Suppressor macrophage treated with lipopolysaccharide for 1 hour (primary cell): ENCODE data around the gene TTLL10.

ENCODE experiments used
- DNase-seq, 3 donors: peaks; one replicate each; pipeline ENCODE4 v3.0.0-alpha.2; 2020 to 2022

TTLL10 gene

DNA sequence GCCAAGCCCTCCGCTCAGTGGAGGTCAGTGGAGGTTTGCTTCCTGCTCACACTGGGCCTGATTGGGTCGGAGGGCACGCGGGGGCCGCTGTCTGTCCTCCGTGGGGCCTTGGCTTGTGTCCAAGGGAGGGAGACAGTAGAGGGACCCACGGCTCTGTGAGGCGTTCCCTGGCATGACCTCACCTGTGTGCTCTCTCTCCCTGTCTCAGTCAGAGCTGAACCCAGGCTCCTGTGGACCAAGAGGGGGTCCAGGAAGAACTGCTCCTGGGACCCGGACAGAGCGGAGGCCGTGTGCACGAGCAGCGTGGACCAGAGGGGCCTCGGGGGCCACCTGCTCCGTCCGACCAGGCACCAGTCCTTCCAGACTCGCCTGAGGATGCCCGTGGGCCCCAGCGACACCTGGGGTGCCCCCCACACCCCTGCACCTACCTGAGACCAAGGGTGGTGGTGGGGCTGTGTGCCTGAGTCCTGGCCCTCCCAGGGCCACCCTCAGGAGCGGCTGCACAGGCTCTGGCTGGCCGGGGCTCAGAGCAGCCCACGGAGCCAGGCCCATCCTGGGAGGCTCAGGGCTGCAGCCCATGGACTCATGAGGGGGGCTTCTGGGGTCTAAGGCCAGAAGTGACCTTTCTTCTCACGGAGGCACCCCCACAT, 13.3 kb upstream of the TTLL10 start:
- DNase-seq = no peak

DNA sequence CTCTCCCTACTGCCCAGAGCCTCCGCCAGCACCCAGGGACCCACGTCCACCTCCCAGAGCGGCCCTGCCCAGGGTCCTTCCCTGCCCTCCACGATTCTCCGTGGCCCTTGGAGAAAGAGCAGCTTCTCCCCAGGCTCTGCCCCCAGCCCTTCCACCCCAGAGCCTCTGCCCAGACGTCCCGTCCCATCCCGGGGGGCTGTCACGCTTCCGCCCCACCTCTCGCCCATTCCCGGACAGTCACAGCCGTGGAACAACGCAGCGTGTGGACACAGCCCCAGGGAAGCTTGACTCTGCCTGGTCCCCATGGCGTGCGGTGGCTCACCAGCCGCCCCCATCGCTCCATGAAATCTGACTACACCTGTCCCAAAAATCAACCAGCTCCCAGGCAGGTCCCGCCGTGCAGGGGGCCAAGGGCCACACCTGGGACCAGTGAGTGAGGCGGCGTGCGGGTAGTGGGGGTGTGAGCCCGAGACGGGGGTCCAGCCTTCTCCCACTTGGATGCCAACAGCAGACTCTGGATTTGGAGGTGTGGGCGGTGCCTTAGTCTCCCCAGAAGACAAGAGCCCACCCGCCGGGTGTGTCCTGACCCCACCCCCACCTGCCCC, 12.5 kb upstream of the TTLL10 start:
- no peak for DNase-seq

DNA sequence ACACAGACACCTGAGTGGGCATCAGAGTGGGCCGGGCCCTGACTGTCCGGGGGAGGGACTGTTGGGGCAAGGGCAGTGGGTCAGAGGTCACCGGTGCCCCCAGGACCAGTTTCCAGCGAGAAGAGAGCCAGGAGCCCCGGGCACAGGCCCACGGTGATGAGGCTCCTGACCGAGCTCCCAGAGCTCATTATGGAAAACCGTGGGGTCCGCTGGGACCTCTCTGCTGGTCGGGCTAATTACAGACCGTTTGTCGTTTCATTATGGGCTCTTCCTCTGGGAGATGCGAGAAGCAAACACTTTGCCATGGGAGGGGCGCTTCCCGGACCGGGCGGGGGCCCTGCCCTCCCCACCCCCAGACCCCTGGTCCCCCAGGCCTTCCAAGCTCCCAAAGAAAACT, 12.0 kb upstream of the TTLL10 start:
- DNase-seq = no peak

DNA sequence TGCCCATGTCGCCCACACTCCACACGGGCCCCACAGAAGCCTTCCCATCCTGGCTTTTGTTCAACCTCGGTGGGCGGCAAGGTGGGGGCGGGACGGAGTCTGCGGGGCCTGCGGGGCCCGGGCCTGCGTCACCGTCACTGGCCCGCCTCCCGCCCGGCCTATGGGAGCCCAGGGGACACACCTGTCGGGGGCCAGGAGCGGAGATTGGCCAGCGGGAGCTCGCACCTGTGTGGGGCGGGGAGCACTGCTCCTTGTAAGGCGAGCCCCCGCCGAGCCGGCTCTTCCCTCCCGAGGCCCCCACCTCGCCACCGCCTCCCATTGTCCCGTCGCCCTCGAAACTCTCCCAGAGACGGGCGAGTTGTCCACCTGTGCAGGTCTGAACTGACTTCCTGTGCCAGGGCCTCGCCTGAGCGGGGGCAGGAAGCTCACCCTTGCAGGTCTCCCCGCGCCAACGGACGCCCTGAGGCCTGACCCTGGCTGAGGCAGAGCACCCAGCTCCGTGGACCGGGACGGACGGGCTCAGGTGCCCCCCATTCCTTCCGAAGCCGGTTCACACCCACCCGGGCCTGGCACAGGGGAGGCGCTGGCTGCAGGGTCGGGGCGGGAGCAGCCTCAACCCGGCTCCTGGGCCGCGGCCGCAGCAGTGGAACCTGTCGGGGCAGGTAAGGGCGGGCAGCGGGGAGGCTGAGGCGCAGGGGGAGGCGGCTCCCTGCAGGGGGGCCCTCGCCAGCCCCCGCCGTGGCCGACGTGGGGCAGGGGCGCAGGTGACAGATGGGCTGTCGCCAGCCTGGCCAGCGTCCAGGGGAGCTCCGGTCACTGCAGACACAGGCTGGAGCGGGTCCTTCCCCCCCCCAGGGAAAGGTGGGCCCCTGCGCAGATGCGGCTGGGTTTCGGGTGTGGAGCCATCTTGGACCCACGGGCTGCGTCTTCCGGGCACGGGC, 10.8 kb upstream of the TTLL10 start:
- no peak for DNase-seq

DNA sequence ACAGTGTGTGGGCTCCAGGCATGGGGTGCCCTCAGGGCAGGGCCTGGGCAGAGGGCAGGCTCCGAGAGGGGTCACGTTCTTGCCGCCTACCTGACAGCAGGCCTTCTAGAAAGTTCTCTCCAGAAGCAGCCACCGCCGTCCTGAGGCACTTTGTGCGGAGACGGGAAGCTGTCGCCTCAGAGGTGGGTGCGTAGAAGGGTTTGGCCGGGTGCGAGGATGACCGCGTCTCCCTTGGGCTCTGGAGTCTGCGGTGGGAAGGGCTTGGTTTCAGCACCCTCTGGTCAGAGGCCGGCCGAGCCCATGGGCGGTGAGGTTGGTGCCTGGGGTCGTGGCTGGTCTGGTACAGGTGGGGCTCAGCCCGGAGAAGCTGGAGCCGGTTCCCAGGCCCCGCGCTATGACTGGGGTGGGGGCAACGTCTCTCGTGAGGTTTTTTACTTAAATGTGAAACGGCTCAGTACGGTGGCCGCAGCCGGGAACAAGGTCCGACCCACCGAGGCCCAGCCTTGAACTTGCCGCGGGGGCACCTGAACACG, 10.1 kb upstream of the TTLL10 start:
- no peak for DNase-seq

DNA sequence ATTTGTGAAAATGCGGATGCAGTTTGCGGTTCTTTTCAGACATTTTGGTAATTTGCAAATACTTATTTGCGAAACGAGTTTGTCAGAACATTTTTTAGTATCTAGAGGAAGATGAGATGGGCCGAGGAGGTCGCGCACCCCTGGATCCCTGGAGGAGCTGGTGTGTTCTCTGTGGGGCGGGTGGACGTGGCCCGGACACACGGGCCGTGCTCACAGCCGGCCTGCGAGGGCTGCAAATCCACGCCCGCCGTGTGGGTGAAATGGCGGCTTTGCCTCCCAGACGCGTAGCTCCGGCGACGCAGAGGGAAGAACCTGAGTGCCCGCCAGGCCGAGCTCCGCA, 9.3 kb upstream of the TTLL10 start:
- DNase-seq = no peak

DNA sequence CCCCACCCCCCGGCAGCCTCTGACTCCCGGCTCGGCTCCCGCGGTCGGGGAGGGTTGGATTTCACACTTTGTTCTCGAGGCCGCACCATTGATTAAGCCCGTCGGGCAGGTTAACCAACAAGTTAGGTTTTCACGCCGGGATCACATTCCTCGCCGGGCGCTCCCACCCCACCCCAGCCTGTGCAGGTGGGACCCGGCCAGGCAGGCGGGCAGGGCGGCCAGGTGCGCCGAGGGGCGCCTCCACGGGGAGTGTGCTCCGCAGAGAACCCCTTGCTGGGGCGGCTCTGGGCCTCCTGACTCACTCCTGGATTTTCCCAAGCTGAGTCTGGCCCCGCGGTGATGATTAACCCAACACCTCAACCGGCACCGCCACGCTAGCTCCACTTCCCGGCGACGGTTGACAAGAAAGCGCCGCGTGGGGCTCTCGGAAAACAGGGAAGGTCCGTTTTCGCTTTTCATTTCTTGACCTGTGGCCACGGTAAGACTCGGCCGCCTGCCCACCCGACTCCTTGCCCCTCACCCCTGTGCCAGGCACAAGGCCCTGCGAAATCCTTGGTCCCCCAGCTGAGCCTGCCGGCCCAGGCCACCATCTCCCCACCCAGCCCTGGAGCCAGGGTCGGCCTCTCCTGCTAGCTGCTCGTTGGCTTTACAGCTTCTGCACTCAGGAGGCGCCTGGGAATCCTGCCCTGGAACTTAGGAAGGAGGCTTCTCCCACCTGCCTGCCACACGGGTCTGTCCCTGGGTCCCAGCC, 8.8 kb upstream of the TTLL10 start:
- DNase-seq = no peak

DNA sequence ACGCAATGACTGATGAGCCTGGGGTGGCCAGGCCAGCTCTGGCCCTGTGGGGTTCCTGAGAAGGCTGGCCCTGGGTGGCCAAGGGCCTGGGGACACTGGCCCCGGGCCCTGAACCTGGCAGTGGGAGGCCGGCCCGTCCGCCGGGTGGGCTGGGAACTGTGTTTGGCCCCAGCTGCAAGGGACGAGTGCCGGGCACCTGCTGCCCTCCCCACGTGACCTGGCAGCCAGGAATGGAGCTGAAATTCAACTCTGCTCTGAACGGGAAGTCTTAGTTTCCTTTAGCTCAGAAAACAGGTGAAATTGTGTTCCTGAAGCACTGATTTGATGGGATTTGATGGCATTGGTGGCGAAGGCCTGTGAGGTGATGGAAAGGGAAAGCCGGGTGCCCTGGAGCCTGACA, 8.2 kb upstream of the TTLL10 start:
- DNase-seq = no peak

DNA sequence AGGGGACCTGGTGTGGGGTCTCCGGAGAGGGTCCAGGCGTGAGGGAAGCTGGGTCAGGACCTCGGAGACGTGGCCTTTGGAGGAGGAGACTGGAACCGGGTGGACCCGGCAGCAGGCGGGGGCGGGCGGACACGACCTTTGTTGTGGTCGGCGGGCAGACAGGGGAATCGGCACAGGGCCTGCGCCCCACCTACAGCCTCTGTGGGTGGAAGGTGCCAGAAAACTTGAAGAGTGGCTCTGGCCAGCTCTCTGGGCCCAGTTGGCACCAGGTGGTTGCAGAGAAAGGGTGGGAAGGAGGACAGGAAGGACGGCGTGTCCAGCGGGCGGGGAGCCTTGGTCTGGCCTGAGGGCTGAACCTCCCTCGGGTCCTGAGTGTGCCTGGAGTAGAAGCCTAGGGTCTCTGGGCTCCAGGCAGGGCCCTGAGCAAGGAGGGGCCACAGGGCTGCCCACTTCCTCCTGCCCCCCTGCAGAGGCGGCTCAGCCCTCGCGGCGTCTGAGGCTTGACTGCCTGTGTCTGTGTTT, 7.7 kb upstream of the TTLL10 start:
- DNase-seq = no peak

DNA sequence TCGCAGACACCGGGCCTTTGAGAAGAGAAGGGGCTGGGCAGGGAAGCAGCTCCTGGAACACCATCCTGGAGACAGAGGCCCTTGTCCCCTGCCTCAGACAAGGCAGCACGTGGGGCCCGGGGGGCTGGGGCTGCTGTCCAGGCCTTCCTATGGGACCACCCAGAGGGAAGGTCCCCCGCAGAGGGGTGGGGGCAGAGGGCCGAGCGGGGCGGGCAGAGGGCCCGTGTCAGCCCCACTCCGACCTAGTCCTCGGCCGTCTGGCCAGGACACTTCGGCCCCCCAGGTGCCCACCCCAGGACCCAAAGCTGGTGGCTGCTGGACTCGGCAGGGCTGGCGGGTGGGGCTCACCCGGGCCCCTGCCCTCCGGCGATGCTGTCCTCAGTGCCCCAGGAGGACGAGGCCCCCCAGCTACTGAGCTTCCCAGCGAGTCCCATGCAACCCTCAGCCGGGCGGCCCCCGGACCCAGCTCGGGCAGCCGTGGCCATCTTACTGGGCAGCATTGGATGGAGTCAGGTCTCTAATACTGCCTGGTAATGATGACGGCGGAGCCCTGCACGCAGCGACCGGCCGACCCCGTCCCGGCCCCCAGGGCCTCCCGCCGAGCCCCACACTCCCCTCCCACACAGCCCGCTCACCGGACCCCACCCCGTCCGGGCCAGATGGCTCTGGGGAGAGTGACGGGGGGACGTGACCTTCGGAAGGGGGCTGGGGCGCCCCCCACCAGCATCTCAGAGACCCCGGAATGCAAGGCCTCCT, 6.9 kb upstream of the TTLL10 start:
- no peak for DNase-seq

DNA sequence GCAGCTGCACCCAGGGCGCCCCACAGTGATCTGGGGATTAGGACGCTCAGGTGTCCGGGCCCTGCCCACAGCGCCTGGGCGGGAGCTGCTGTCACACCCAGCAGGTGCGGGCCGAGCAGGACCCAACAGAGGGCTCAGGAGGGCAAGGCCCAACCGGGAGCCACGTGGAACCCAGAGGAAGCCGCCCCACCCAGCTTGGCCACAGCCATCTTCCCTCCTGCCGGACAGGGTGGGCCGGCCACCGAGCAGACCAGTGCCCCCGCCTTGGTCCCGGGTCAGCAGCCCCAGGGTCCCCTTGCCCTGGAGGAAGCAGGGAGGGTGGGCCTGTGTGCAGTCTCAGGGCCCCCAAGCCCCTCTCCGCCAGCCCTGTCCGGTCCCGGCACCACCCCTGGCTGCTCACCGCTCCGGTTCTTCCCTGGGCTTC, 6.3 kb upstream of the TTLL10 start:
- no peak for DNase-seq

DNA sequence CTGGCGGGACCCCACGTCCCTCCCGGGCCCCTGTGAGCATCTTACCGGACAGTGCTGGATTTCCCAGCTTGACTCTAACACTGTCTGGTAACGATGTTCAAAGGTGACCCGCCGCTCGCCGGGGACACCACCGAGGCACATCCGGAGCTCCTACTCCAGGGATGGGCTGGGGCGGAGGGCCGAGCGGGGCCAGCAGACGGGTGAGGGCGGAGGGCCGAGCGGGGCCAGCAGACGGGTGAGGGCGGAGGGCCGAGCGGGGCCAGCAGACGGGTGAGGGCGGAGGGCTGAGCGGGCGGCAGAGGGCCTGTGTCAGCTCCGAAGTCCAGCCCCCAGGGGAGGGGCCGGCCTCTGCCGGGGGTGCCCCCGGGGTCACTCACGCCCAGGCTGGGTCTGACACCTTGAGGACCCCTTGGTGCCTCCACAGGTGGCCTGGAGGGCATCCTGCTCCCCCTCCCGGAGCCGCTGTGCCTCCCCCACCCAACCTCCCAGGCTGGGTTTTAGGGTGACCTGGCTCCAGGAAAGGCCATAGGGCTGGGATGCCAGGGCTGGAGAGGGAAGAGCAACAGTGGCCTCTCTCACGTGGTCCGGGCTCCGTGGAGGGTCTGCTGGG, 5.7 kb upstream of the TTLL10 start:
- no peak for DNase-seq

DNA sequence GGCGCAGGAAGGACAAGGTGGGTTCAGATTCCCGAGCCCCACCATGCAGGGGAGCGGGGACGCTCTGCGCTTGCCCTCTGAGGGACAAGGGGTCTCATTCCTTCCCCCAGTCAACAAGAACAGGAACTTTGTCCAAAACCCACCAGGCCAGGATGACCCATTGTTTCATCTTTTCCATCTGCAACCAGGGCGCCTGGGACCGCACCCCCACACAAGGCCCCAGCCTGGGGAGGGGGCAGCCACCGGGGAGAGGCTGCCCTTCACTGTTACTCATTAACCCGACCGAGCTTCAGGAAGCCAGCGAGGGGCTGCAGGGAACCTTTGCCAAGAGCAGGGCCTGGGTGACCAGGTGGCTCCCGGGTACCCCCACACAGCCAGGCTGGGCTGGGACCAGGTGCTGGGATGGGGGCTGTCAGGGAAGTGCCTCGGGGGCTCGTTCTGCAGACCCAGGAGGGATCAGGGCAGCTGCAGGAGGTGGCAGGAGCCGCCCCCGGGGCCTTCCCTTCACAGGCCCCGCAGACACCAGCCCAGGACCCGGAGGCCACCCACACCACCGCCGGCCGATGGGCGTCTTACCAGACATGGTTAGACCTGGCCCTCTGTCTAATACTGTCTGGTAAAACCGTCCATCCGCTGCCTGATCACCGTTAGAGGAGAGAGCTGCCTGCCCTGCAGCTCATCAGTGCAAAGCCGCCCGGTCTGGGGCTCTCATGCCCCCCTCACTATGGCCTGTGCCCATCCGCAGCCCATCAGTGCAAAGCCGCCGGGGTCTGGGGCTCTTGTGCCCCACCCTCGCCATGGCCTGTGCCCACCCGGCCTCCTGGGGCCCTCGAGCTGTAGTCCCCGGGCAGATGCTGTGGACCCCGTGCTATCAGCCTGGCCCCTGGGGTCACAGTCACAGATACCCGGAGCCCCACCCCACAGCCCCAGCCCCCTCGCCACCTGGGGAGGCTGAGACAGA, 4.9 kb upstream of the TTLL10 start:
- DNase-seq = no peak

DNA sequence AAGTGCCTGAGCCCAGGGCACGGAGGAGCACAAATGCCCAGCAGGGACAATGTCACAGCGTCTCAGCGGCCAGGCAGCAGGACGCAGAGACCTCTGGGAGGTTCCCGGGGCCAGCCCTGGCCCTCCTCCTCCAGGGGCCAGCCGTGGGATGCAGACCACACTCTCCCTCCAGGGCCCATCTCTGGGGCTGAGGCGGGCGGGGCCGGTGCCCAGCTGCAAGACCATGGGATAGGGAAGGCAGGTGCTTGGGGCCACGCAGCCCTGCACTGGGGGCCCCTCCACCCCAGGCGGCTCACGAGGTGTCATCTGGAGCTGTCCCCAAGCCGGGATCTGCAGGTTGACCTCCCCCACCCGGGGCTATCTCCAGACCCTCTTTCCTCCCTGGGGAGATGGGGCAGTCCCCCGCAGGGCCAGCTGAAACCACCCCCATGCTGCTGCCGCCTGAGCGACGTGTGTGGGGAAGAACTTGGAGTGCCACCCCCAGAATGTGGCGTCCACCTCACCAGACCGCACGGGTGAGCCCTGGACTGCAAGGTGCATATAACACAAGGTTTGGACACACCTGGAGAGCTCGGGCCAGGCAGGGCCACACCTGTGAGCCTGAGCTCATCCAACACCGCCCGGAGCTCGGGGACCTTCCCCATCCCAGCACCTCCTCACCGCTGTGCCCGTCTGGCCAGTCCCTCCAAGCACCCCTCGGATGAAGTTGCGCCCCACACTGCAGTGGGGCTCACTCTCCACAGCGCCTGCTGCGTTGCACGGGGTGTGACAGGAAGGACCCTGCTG, 4.1 kb upstream of the TTLL10 start:
- DNase-seq = no peak

DNA sequence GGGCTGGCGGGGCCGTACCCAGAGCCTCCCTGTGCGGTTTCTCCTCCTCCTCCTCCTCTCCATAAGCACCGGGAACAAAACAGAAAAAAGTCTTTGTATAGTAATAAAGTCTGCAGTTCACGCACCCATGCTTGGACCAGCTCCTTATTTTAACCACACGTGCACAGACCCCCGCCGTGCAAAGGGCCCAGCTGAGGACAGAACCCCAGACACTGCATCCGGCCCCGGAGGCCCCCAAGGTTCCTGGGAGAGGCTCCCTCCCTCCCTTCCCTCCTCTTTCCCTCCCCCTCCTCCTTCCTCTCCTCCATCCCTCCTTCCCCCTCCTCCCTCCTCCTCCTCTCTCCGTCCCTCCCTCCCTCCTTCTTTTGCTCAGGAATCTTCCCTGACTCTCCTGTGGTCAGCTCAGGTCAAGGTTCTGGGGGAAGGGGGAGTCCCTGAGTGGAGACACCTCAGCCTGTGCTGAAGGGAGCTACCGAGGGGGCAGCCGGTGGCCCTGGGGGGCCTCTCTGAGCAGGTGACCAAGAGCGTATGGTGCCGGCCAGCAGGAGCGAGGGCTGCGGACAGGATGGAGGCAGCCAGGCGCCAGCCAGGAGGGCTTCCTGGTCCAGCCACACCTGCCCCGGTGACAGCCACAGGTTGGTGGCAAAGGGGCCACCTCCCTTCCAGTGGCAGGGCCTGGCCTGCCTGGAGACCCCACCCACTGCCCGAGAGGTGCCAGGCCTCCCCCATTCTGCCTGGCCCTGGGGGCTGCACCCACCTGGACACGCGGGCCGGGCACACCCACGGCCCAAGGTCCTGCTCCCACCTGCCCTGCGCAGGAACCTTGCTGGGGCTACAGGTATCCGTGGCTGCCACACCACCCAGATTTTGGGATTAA, 3.2 kb upstream of the TTLL10 start:
- DNase-seq = no peak

DNA sequence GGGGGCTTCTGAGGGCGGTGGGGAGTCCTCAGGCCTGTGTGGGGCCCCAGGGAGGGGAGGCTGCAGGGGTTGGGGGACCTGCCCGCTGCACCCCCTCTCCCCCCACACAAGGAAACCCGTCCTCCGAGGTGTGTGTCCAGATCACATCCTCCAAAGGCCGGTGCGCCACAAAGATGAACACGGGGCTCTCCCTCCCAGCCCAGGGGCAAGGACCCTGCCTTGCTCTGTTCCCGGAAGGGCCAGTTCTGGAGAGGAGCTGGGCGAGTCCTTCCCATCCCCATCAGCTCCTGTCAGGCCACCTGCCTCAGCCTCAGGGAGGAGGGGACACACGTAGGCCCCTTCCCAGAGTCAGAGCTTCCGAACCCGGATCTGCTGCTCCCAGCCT, 2.5 kb upstream of the TTLL10 start:
- no peak for DNase-seq

DNA sequence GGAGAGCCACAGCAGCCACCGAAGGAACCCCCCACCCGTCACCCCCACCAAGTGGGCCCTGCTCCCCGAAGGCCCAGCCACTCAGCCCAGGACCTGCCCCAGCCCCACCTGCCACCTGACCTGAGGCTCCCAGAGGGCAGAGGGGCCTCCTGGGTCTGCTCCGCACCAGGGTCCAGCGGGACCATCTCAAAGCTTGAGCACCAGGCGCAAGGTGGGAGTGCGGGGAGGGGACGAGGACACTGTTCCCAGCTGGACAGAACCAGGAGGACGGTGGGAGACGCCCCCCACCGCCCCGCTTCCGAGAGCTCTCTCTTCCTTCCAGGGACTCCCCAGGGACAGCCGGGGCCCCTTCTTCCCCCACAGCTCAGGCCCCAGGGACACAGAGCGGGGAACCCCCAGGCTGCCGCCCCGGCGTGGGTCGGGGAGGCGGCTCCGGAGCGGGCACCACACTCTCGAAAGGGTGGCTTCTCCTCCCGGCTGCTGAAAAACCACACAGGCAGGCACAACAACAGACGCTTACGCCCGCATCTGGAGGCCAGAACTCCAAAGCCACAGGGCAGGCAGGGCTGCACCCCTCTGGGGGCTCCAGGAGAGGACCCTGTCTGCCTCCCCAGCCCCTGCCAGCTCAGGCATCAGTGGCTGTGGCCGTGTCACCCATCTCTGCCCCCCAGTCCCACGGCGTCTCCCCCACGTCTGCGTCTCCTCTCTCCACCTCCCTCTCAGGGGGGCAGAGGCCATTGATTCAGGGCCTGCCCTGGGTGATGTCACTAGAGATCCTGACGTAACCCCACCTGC, 1.9 kb upstream of the TTLL10 start:
- no peak for DNase-seq
